Nephron (organoid): ENCODE data around the gene FGFR2.

Experiments used
- H3K27ac Mint-ChIP-seq, 3 experiments: 2 replicates each; pipeline ENCODE4 v1.8.0; 2020; ENCODE audit warnings: mixed read lengths in 3 of 3, mild to moderate bottlenecking in 2 of 3, moderate library complexity in 1 of 3
- H3K27me3 Mint-ChIP-seq: 2 replicates; pipeline ENCODE4 v1.8.0; 2021; ENCODE audit warnings: low read depth, mild to moderate bottlenecking, moderate library complexity, mixed read lengths
- H3K36me3 Mint-ChIP-seq: 2 replicates; pipeline ENCODE4 v1.8.0; 2020; ENCODE audit warnings: low read depth, mixed read lengths
- H3K4me1 Mint-ChIP-seq: 2 replicates; pipeline ENCODE4 v1.8.0; 2020; ENCODE audit warnings: mixed read lengths
- H3K4me3 Mint-ChIP-seq, 3 experiments: 2 replicates each; pipeline ENCODE4 v1.8.0; 2020; ENCODE audit warnings: mild to moderate bottlenecking in 3 of 3, mixed read lengths in 3 of 3, moderate library complexity in 2 of 3
- H3K9me3 Mint-ChIP-seq: 2 replicates; pipeline ENCODE4 v1.8.0; 2020; ENCODE audit warnings: mixed read lengths
- CTCF ChIP-seq, 3 experiments: fragments of 200-600 bp; sonication (generic); IDR thresholded peaks; one replicate each; pipeline ENCODE4 v1.5.0; 2021; ENCODE audit warnings: antibody characterized with exemption in 3 of 3; ENCODE audit not compliant: unreplicated experiment in 3 of 3

FGFR2 gene

GRCh38 chr10:121490871-121491519 is 107.2 kb downstream of the FGFR2 start:
- Mint-ChIP-seq H3K9me3 (no peaks in the 10 kb centered on the region), H3K27me3 (peaks cover 42% of the 10 kb centered on the region), H3K4me1 (peaks cover 26% of the 10 kb centered on the region), H3K27ac (peak overlapping the region in 2 of 3 experiments; percentile 44 to 51), H3K36me3 (peaks cover 87% of the 10 kb centered on the region), H3K4me3 (no peak overlapping the region)
- no peak for TF ChIP-seq CTCF (IDR thresholded peaks at IDR 0.05; ENCODE audit: unreplicated experiment in 3 of 3)

GRCh38 chr10:121485436-121486139 is 112.7 kb downstream of the FGFR2 start:
- Mint-ChIP-seq H3K4me1 (peaks cover 25% of the 10 kb centered on the region), H3K9me3 (no peaks in the 10 kb centered on the region), H3K36me3 (peaks cover 88% of the 10 kb centered on the region), H3K27ac (peak overlapping the region in 2 of 3 experiments; percentile 20 to 46), H3K4me3 (no peak overlapping the region), H3K27me3 (peaks cover 49% of the 10 kb centered on the region)
- TF ChIP-seq CTCF (IDR thresholded peaks at IDR 0.05; ENCODE audit: unreplicated experiment in 3 of 3), result no peak

- Mint-ChIP-seq H3K27ac (no peak overlapping the region), H3K9me3 (no peaks in the 10 kb centered on the region), H3K27me3 (peaks cover 55% of the 10 kb centered on the region), H3K36me3 (peaks cover 90% of the 10 kb centered on the region), H3K4me1 (peaks cover 23% of the 10 kb centered on the region), H3K4me3 (no peak overlapping the region)
- TF ChIP-seq CTCF (IDR thresholded peaks at IDR 0.05; ENCODE audit: unreplicated experiment in 3 of 3), result no peak
Measured at GRCh38 chr10:121484816-121485215, 113.4 kb downstream of the FGFR2 start.

- Mint-ChIP-seq H3K9me3 (no peaks in the 10 kb centered on the region), H3K27ac (no peak overlapping the region), H3K27me3 (peaks cover 54% of the 10 kb centered on the region), H3K4me3 (no peak overlapping the region), H3K36me3 (peaks cover 90% of the 10 kb centered on the region), H3K4me1 (peaks cover 23% of the 10 kb centered on the region)
- TF ChIP-seq CTCF (IDR thresholded peaks at IDR 0.05; ENCODE audit: unreplicated experiment in 3 of 3), result no peak
Measured at GRCh38 chr10:121484401-121484800, 113.8 kb downstream of the FGFR2 start.

- Mint-ChIP-seq H3K27ac (peak overlapping the region; percentile 61 to 73 (median 70)), H3K27me3 (peaks cover 45% of the 10 kb centered on the region), H3K4me3 (no peak overlapping the region), H3K9me3 (no peaks in the 10 kb centered on the region), H3K4me1 (peaks cover 16% of the 10 kb centered on the region), H3K36me3 (peaks cover 83% of the 10 kb centered on the region)
- TF ChIP-seq CTCF (IDR thresholded peaks at IDR 0.05; ENCODE audit: unreplicated experiment in 3 of 3), result no peak
Measured at GRCh38 chr10:121481180-121481579, 117.1 kb downstream of the FGFR2 start.
